ENCODE measurements around the gene BST1. TPM values are rescaled to one million over a fixed set of nuclear protein-coding genes. Genes with fewer than 3 reads are reported as not detected.

The BST1 gene
- total RNA-seq, 2 experiments from 2014 or later: 0.60 to 0.71 TPM

DNA sequence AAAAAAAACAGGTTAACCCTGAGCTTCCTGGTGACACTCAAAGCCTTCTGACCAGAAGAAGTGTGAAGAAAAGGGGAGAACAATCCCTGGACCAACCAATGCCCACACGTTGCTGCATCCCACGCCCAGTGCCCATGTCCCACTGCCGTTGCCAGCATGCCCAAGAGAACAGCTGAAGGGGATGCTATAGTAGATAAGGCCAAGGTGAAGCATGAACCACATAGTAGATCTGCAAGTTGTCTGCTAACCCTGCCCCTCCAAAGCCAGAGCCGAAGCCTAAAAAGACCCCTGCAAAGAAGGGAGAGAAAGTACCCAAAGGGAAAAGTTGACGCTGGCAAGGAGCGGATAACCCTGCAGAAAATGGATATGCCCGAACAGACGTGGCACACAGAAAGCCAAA is 64.0 kb downstream of the BST1 start:
- CTCF ChIA-PET: interaction anchor here (1.0 to 3.4 kb wide), 5 partner anchors 9 to 117 kb away, joined by 3 to 73 read pairs (median 5); partner anchors contain the start of gene CD38
- peaks cover 78% of the 10 kb centered on the region for H3K4me1 Mint-ChIP-seq (ENCODE audit: low read depth)
- no peak for DNase-seq
- POLR2A ChIA-PET: interaction anchor here (0.9 to 6.7 kb wide), 5 partner anchors 8 to 30 kb away, joined by 3 to 83 read pairs (median 9); partner anchors contain the start of gene CD38
- peak overlapping the region; percentile 51 for H3K4me3 Mint-ChIP-seq
- peak overlapping the region; percentile 88 for H3K27ac Mint-ChIP-seq
- peaks cover 21% of the 10 kb centered on the region for H3K36me3 Mint-ChIP-seq (ENCODE audit: low read depth)
- no peak for ATAC-seq
- H3K27me3 Mint-ChIP-seq (ENCODE audit: low read depth): no peaks in the 10 kb centered on the region
- H3K9me3 Mint-ChIP-seq (ENCODE audit: insufficient read depth): peaks cover 10% of the 10 kb centered on the region

DNA sequence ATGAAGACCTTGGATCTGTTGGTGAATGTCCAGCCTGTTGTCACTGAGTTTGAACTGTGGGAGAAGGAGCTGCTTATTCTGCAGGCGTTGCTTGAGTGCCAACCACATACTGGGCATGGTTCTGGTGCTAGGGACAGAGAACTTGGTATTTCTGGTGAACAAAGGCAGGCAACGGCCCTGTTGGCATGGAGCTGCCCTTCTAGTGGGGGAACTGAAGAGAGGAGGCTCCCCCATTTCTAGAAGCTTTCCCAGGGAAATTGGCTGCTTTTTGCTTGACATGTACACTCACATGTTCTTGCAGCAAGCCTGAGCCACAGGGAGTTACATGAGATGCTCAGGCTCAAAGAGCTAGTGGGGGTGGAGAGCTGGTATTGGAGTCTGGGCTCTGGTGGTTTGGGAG is 66.3 kb downstream of the BST1 start:
- Mint-ChIP-seq H3K9me3 (ENCODE audit: insufficient read depth) (peaks cover 10% of the 10 kb centered on the region), H3K27me3 (ENCODE audit: low read depth) (peaks cover 2% of the 10 kb centered on the region), H3K4me3 (no peak overlapping the region), H3K4me1 (ENCODE audit: low read depth) (peaks cover 86% of the 10 kb centered on the region), H3K36me3 (ENCODE audit: low read depth) (peaks cover 23% of the 10 kb centered on the region), H3K27ac (peak overlapping the region; percentile 32)
- CTCF ChIA-PET: interaction anchor here (0.9 to 5.8 kb wide), 3 partner anchors 11 to 32 kb away, joined by 3 to 79 read pairs (median 7); no protein-coding TSS in a partner anchor
- DNase-seq (no peak), ATAC-seq (no peak)
- POLR2A ChIA-PET: interaction anchor here (1.1 to 6.7 kb wide), 2 partner anchors 12 to 88 kb away, joined by 3 to 83 read pairs; partner anchors contain the start of gene FAM200B

DNA sequence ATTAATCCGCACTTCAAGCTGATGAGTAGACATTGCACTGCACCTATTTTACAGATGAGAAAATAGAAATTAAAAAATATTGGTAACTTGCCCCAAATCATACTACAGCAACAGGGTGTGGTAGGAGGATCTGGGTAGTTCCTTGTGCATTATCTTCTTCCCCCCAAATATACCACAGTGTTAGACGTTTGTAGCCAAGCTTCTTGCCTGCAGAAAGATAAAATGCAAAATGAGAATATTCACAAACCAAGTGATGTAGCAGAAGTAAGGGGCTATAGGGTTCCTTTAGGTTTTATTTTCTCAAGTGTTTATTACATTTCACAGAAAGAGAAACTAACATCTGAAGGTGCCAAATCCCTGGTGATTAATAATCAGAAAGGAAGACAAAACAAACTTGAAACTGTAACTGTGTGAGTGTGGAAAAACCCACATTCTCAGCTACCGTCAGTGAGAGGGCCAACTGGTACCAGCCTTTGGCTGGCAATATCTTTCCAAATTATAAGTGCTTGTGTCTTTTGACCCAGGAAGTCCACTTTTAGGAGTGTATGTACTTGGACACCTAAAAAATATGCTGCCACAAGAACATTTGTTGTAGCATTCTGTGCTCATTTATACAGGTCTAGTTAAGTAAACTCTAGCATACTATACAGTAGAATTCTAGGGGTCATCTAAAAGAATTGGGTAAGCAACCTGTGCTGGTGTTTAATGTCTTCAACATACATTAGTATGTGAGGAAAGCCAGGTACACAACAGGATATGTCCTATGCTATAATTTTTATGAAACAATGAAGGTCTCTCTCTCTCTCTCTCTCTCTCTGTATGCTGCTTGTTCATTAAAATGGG is 68.6 kb downstream of the BST1 start:
- CTCF ChIA-PET: interaction anchor here (1.1 to 5.8 kb wide), 5 partner anchors 10 to 42 kb away, joined by 4 to 79 read pairs (median 5); no protein-coding TSS in a partner anchor
- peak; percentile 74 for ATAC-seq
- POLR2A ChIA-PET: interaction anchor here (0.8 to 6.7 kb wide), 3 partner anchors 9 to 769 kb away, joined by 3 to 83 read pairs (median 3); partner anchors contain the start of gene CPEB2
- peaks cover 5% of the 10 kb centered on the region for H3K27me3 Mint-ChIP-seq (ENCODE audit: low read depth)
- peak overlapping the region; percentile 27 for H3K4me3 Mint-ChIP-seq
- peak; percentile 48 for DNase-seq
- peaks cover 20% of the 10 kb centered on the region for H3K36me3 Mint-ChIP-seq (ENCODE audit: low read depth)
- peaks cover 77% of the 10 kb centered on the region for H3K4me1 Mint-ChIP-seq (ENCODE audit: low read depth)
- peak overlapping the region; percentile 83 for H3K27ac Mint-ChIP-seq
- no peaks in the 10 kb centered on the region for H3K9me3 Mint-ChIP-seq (ENCODE audit: insufficient read depth)

DNA sequence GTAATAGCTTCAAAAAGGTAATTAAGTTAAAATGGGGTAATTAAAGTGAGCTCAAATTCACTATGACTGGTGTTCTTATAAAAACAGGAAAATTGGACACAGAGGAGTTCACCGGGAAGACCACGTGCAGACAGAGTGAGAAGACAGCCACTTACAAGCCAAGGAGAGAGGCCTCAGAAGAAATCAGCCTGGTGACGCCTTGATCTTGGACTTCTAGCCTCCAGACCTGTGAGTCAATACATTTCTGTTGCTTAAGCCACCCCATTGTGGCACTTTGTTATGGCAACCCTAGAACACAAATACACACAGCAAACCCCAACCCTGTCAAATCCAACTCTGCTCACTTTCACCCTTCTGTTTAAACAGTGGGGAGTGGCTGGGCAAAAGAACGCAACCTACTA is 71.2 kb downstream of the BST1 start:
- Mint-ChIP-seq H3K4me1 (ENCODE audit: low read depth) (peaks cover 77% of the 10 kb centered on the region), H3K36me3 (ENCODE audit: low read depth) (peaks cover 18% of the 10 kb centered on the region), H3K9me3 (ENCODE audit: insufficient read depth) (no peaks in the 10 kb centered on the region), H3K27me3 (ENCODE audit: low read depth) (peaks cover 5% of the 10 kb centered on the region), H3K27ac (no peak overlapping the region), H3K4me3 (no peak overlapping the region)
- POLR2A ChIA-PET: interaction anchor here (0.8 to 1.9 kb wide), 3 partner anchors 8 to 17 kb away, joined by 3 to 15 read pairs (median 4); no protein-coding TSS in a partner anchor
- ATAC-seq (no peak), DNase-seq (peak; percentile 37)
- CTCF ChIA-PET: interaction anchor here (1.1 to 5.8 kb wide), 2 partner anchors 17 to 22 kb away, joined by 3 to 79 read pairs; no protein-coding TSS in a partner anchor

DNA sequence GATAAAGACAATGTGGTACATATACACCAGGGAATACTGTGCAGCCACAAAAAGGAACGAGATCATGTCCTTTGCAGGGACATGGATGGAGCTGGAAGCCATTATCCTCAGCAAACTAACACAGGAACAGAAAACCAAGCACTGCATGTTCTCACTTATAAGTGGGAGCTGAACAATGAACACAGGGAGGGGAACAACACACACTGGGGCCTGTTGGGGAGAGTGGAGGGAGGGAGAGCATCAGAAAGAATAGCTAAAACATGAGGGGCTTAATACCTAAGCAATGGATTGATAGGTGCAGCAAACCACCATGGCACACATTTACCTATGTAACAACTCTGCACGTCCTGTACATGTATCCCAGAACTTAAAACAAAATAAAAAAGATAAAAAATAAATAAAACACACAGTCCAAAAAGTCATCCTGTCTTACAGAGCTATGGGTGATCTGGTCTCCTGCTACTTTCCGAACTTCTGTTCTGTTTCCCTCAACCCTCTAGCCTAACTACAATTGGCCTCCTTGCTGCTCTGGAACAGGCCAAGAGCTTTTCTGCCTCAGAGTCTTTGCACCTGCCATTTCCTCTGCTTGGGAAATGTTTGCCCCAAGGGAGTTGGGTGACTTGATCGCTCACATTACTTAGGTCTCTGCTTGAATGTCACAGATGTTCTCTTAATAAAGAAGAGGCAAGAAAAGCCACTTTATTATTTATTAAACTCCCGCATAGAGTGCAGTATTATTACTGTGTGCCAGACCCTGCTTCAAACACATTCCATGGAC is 74.2 kb downstream of the BST1 start:
- H3K9me3 Mint-ChIP-seq (ENCODE audit: insufficient read depth): no peaks in the 10 kb centered on the region
- no peak for DNase-seq
- peaks cover 46% of the 10 kb centered on the region for H3K36me3 Mint-ChIP-seq (ENCODE audit: low read depth)
- peak overlapping the region; percentile 86 for H3K4me3 Mint-ChIP-seq
- H3K27me3 Mint-ChIP-seq (ENCODE audit: low read depth): peaks cover 5% of the 10 kb centered on the region
- H3K4me1 Mint-ChIP-seq (ENCODE audit: low read depth): peaks cover 74% of the 10 kb centered on the region
- no peak for ATAC-seq
- POLR2A ChIA-PET: interaction anchor here (0.7 to 6.5 kb wide), 5 partner anchors 10 to 30 kb away, joined by 3 to 38 read pairs (median 4); no protein-coding TSS in a partner anchor
- no peak overlapping the region for H3K27ac Mint-ChIP-seq
- CTCF ChIA-PET: interaction anchor here (1.6 to 6.6 kb wide), 4 partner anchors 11 to 28 kb away, joined by 4 to 82 read pairs (median 14); no protein-coding TSS in a partner anchor

DNA sequence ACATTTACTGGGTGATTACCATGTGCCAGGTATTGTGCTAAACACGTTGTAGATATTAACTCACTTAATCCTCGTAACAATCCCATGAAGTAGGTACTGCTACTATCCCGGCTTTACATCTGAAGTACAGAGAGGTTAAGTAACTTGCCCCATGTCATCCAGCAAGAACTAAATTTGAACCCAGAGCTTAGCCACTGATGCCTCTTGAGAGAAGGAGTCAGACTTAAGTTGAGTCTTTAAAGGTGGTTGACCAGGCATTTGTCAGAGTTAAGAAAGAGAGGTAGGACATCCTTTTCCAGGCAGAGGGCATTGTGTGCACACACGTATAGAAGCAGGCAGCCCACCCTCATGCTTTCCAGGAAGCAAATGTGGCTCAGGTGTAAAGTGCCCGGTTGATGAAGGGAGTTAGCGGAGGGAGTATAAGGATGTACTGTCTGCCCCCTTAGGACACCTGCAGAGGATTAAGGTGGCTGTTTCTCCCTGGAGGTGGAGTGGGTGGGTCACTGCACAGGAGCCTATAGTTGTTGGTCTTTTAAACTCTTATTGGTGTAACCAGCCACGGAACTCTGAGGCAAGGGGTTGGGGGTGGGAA is 74.9 kb downstream of the BST1 start:
- H3K9me3 Mint-ChIP-seq (ENCODE audit: insufficient read depth): no peaks in the 10 kb centered on the region
- H3K27me3 Mint-ChIP-seq (ENCODE audit: low read depth): peaks cover 5% of the 10 kb centered on the region
- H3K4me3 Mint-ChIP-seq: peak overlapping the region; percentile 86
- ChIA-PET CTCF (interaction anchor here (1.6 to 6.6 kb wide), 4 partner anchors 12 to 28 kb away, joined by 4 to 82 read pairs (median 14); no protein-coding TSS in a partner anchor), POLR2A (interaction anchor here (1.1 to 6.5 kb wide), 4 partner anchors 10 to 31 kb away, joined by 3 to 38 read pairs (median 13); no protein-coding TSS in a partner anchor)
- H3K4me1 Mint-ChIP-seq (ENCODE audit: low read depth): peaks cover 74% of the 10 kb centered on the region
- ATAC-seq: no peak
- peaks cover 51% of the 10 kb centered on the region for H3K36me3 Mint-ChIP-seq (ENCODE audit: low read depth)
- H3K27ac Mint-ChIP-seq: peak overlapping the region; percentile 88
- no peak for DNase-seq

DNA sequence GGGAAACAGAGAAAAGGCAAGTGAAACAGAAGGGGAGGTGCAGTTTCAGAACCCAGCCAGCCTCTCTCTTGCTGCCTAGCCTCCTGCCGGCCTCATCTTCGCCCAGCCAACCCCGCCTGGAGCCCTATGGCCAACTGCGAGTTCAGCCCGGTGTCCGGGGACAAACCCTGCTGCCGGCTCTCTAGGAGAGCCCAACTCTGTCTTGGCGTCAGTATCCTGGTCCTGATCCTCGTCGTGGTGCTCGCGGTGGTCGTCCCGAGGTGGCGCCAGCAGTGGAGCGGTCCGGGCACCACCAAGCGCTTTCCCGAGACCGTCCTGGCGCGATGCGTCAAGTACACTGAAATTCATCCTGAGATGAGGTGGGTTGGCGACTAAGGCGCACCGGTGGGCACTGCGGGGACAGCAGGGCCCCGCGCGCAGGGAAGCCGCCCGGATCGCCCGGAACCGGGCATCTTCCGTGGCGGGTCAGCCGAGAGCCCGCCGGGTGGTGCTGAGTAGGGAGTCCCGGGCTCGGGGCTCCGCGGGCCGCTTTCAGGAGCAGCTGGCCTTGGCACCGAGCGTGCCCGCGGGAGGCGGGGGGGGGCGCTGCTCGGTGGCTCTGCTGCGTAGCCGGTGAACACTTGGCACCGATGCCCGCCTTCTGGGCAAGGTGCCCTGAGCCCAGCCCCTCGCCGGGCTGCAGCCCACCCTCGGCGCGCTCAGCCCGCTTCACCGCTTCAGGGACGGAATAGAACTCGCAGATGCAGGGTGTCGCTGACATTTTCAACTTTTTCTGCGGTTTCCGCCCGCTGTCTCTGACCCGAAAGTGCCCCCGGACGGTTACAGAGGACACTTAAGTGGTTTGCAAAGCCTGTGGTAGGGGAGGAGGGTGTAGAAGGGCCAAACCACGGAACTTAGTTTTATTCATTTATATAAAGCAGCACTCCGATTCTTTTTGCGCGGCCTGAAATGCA is 75.7 kb downstream of the BST1 start, which contains the start of gene CD38:
Gene CD38, plus strand, starts transcription at position 40 of the 953 bp plus-strand sequence. Its CDS starts 87 bp downstream, at position 127.
- Mint-ChIP-seq H3K4me3 (peak within 1 kb of the TSS; percentile 86), H3K36me3 (ENCODE audit: low read depth) (peaks cover 59% of the 10 kb centered on the region), H3K27me3 (ENCODE audit: low read depth) (peaks cover 3% of the 10 kb centered on the region), H3K4me1 (ENCODE audit: low read depth) (peaks cover 76% of the 10 kb centered on the region), H3K9me3 (ENCODE audit: insufficient read depth) (no peaks in the 10 kb centered on the region), H3K27ac (peak within 1 kb of the TSS; percentile 88)
- ATAC-seq (peak; percentile 75), DNase-seq (peak; percentile 82)
- ChIA-PET CTCF (interaction anchor here (1.1 to 6.6 kb wide), 7 partner anchors 9 to 178 kb away, joined by 3 to 82 read pairs (median 7); no protein-coding TSS in a partner anchor), POLR2A (interaction anchor here (2.2 to 6.5 kb wide), 2 partner anchors 12 to 22 kb away, joined by 29 to 38 read pairs; no protein-coding TSS in a partner anchor)

DNA sequence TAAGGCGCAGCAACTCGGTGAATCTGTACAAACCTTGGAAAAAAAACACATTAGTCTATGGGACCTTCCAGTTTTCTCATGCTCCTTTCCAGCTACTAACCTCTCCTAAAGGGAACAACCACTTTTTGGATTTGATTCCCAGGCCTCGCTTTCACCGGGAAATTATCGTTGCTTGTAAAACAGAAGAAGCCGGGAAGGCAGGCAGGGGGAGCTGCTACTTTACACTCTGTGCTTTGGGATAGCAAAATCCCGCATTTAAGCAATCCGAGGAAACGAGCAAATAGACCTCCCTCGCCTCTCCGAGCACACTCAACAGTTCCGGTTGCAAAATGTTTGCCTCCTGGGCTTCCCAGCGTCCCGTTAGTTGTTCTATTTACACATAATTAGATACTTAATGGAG is 76.4 kb downstream of the BST1 start:
- Mint-ChIP-seq H3K27me3 (ENCODE audit: low read depth) (peaks cover 3% of the 10 kb centered on the region), H3K4me1 (ENCODE audit: low read depth) (peaks cover 77% of the 10 kb centered on the region), H3K9me3 (ENCODE audit: insufficient read depth) (no peaks in the 10 kb centered on the region), H3K27ac (peak overlapping the region; percentile 75), H3K36me3 (ENCODE audit: low read depth) (peaks cover 60% of the 10 kb centered on the region), H3K4me3 (peak overlapping the region; percentile 86)
- peak; percentile 37 for DNase-seq
- ChIA-PET CTCF (interaction anchor here (0.7 to 6.6 kb wide), 9 partner anchors 10 to 177 kb away, joined by 3 to 82 read pairs (median 5); partner anchors contain the start of gene FAM200B), POLR2A (interaction anchor here (2.2 to 6.5 kb wide), 2 partner anchors 13 to 23 kb away, joined by 29 to 38 read pairs; no protein-coding TSS in a partner anchor)
- ATAC-seq: no peak

DNA sequence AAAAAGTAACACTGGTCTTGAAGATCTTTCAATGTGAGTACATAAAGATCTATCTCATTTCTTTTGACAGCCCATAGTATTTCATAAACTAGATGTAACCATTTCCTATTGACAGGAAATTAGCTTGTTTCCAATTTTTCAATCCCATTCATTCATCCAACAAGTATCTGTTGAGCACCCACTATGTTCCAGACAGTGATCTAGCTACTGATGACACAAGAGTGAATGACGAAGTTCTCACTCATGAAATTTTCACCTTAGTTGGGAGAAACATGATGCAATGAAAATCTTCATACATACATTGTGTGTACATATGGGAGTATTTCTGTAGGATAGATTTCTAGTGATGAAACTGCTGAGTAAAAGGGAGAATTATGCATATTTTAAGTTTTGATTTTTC is 76.9 kb downstream of the BST1 start:
- DNase-seq (no peak), ATAC-seq (no peak)
- H3K4me3 Mint-ChIP-seq: peak overlapping the region; percentile 86

More for the DNA sequence above, 76.9 kb downstream of the BST1 start:
- CTCF ChIA-PET: interaction anchor here (0.7 to 6.6 kb wide), 10 partner anchors 9 to 276 kb away, joined by 3 to 82 read pairs (median 4); partner anchors contain the start of gene FAM200B
- Mint-ChIP-seq H3K36me3 (ENCODE audit: low read depth) (peaks cover 63% of the 10 kb centered on the region), H3K27me3 (ENCODE audit: low read depth) (peaks cover 3% of the 10 kb centered on the region), H3K9me3 (ENCODE audit: insufficient read depth) (no peaks in the 10 kb centered on the region), H3K4me1 (ENCODE audit: low read depth) (peaks cover 78% of the 10 kb centered on the region), H3K27ac (peak overlapping the region; percentile 75)
- POLR2A ChIA-PET: interaction anchor here (1.4 to 6.5 kb wide), 3 partner anchors 9 to 24 kb away, joined by 3 to 38 read pairs (median 29); no protein-coding TSS in a partner anchor

Data from activated CD8-positive, alpha-beta T cell treated with anti-CD3 and anti-CD28 coated beads, Interleukin-2, amount 10 ng/mL, durations not matched to agents 7 days and 5 days (primary cell).